Liver (tissue), 9 donors: ENCODE results near the gene DEXI. TPM values are rescaled to one million over a fixed set of nuclear protein-coding genes. Genes with fewer than 3 reads are reported as not detected.

Experiments
- DNase-seq: peaks from one replicate; pipeline ENCODE4 v3.0.0-alpha.2; 2017; ENCODE audit warnings: low spot score
- H3K27ac ChIP-seq, 2 donors: one replicate each; pipeline ENCODE4 v1.7.0; 2013; ENCODE audit warnings: inconsistent platforms in 2 of 2, low read length in 2 of 2, control low read depth in 1 of 2, low read depth in 1 of 2, mild to moderate bottlenecking in 1 of 2
- H3K27me3 ChIP-seq, 4 donors: one replicate each; pipeline versions ENCODE4 v1.6.1 to v1.7.0; 2013; ENCODE audit warnings: low read length in 3 of 4, inconsistent platforms in 1 of 4, mild to moderate bottlenecking in 1 of 4, moderate library complexity in 1 of 4; ENCODE audit not compliant: control insufficient read depth in 4 of 4, insufficient read depth in 4 of 4
- H3K36me3 ChIP-seq, 4 donors: one replicate each; pipeline versions ENCODE4 v1.6.1 to v1.7.0; 2013; ENCODE audit warnings: low read length in 3 of 4, mild to moderate bottlenecking in 3 of 4, low read depth in 1 of 4, moderate library complexity in 1 of 4; ENCODE audit not compliant: control insufficient read depth in 4 of 4, insufficient read depth in 3 of 4
- H3K4me1 ChIP-seq, 4 donors: one replicate each; pipeline versions ENCODE4 v1.6.1 to v1.7.0; 2013; ENCODE audit warnings: low read length in 3 of 4, mild to moderate bottlenecking in 3 of 4, moderate library complexity in 1 of 4; ENCODE audit not compliant: control insufficient read depth in 4 of 4, insufficient read depth in 4 of 4
- H3K4me3 ChIP-seq, 3 donors: one replicate each; pipeline versions ENCODE4 v1.6.1 to v1.7.0; 2013; ENCODE audit warnings: low read length in 3 of 3, control low read depth in 1 of 3, low read depth in 1 of 3, mild to moderate bottlenecking in 1 of 3
- H3K9ac ChIP-seq, 2 donors: one replicate each; pipeline ENCODE4 v1.7.0; 2013; ENCODE audit warnings: low read length in 2 of 2, mild to moderate bottlenecking in 2 of 2, moderate library complexity in 2 of 2, control low read depth in 1 of 2, low read depth in 1 of 2
- H3K9me3 ChIP-seq, 4 donors: one replicate each; pipeline versions ENCODE4 v1.6.1 to v1.7.0; 2013; ENCODE audit warnings: low read length in 3 of 4; ENCODE audit not compliant: control insufficient read depth in 4 of 4
- ATF3 ChIP-seq: IDR thresholded peaks from 2 replicates; pipeline ENCODE4 v1.6.1; 2016; ENCODE audit warnings: antibody characterized with exemption
- CTCF ChIP-seq: fragments of 150-350 bp; IDR thresholded peaks from 2 replicates; pipeline ENCODE4 v1.5.1; 2017; ENCODE audit warnings: improper control_type of control experiment, low read depth, low read length; ENCODE audit not compliant: missing input control
- EGR1 ChIP-seq, 2 donors: IDR thresholded peaks; 2 replicates each; pipeline ENCODE4 v1.6.1; 2016 to 2018; ENCODE audit warnings: antibody characterized with exemption in 2 of 2, low read depth in 2 of 2
- FOXA1 ChIP-seq: IDR thresholded peaks from 2 replicates; pipeline ENCODE4 v1.6.1; 2016; ENCODE audit warnings: antibody characterized with exemption
- FOXA2 ChIP-seq: IDR thresholded peaks from 2 replicates; pipeline ENCODE4 v1.6.1; 2016; ENCODE audit warnings: antibody characterized with exemption
- GABPA ChIP-seq, 2 donors: IDR thresholded peaks in 1 of 2; conservative IDR thresholded peaks in 1 of 2; 2 replicates each; pipeline ENCODE4 v1.6.1; 2016; ENCODE audit warnings: antibody characterized with exemption in 2 of 2, mild to moderate bottlenecking in 1 of 2, moderate library complexity in 1 of 2
- HNF4A ChIP-seq, 2 donors: conservative IDR thresholded peaks; 2 replicates each; pipeline ENCODE4 v1.6.1; 2016; ENCODE audit warnings: antibody characterized with exemption in 2 of 2, mild to moderate bottlenecking in 2 of 2
- HNF4G ChIP-seq: IDR thresholded peaks from 2 replicates; pipeline ENCODE4 v1.6.1; 2016; ENCODE audit warnings: antibody characterized with exemption
- JUND ChIP-seq, 2 donors: IDR thresholded peaks; 2 replicates each; pipeline ENCODE4 v1.6.1; 2016; ENCODE audit warnings: antibody characterized with exemption in 2 of 2
- NR2F2 ChIP-seq: IDR thresholded peaks from 2 replicates; pipeline ENCODE4 v1.6.1; 2016; ENCODE audit warnings: antibody characterized with exemption
- RAD21 ChIP-seq, 2 donors: IDR thresholded peaks; 2 replicates each; pipeline ENCODE4 v1.6.1; 2016; ENCODE audit warnings: antibody characterized with exemption in 2 of 2, mild to moderate bottlenecking in 2 of 2
- RXRA ChIP-seq, 2 donors: IDR thresholded peaks; 2 replicates each; pipeline ENCODE4 v1.6.1; 2017 to 2018; ENCODE audit warnings: antibody characterized with exemption in 2 of 2, mild to moderate bottlenecking in 1 of 2
- SP1 ChIP-seq: IDR thresholded peaks from 2 replicates; pipeline ENCODE4 v1.6.1; 2018; ENCODE audit warnings: antibody characterized with exemption, mild to moderate bottlenecking
- TAF1 ChIP-seq: conservative IDR thresholded peaks from 2 replicates; pipeline ENCODE4 v1.6.1; 2016; ENCODE audit warnings: antibody characterized with exemption, mild to moderate bottlenecking
- YY1 ChIP-seq: IDR thresholded peaks from 2 replicates; pipeline ENCODE4 v1.6.1; 2016; ENCODE audit warnings: antibody characterized with exemption, mild to moderate bottlenecking
- WGBS: extraction: QIAGEN DNeasy Blood & Tissue Kit; methylation state at CpG from one replicate; pipeline ENCODE4 v1.1.7; 2013; 5-methylcytosine and 5-hydroxymethylcytosine counted together
- polyA plus RNA-seq, 2 donors: library from polyadenylated mRNA; stranded (reverse) in 1 of 2; unstranded in 1 of 2; fragments of 200-250 nt in 1 of 2; fragments of >200 nt in 1 of 2; fragmentation: Nextera tagmentation in 1 of 2; extraction: Ambion mirVana in 1 of 2; gene quantifications; one replicate each; pipeline versions ENCODE4 v1.2.1 to v1.2.3, GENCODE V29; 2013 to 2015
- total RNA-seq, 2 donors: library from RNA; depleted of rRNA; stranded (reverse); fragments of >200 nt; gene quantifications; one replicate each; pipeline ENCODE4 v1.2.3, GENCODE V29; 2014
- TF ChIP-seq, protein P1 (sequence below): IDR thresholded peaks from 2 replicates; pipeline ENCODE4 v1.6.1; 2016; ENCODE audit warnings: antibody characterized with exemption
- TF ChIP-seq, protein P2 (sequence below): IDR thresholded peaks from 2 replicates; pipeline ENCODE4 v1.6.1; 2016; ENCODE audit warnings: antibody characterized with exemption, mild to moderate bottlenecking
- TF ChIP-seq, protein P3 (sequence below): IDR thresholded peaks from 2 replicates; pipeline ENCODE4 v1.6.1; 2016; ENCODE audit warnings: antibody characterized with exemption
- donor health status: healthy.
- donor health status: healthy.
- donor health status: healthy.
- donor health status: healthy.
- donor health status: healthy.

Gene DEXI
- total and polyA plus RNA-seq, 4 donors = 13.6 to 69.9 (median 41.8) TPM

DNA sequence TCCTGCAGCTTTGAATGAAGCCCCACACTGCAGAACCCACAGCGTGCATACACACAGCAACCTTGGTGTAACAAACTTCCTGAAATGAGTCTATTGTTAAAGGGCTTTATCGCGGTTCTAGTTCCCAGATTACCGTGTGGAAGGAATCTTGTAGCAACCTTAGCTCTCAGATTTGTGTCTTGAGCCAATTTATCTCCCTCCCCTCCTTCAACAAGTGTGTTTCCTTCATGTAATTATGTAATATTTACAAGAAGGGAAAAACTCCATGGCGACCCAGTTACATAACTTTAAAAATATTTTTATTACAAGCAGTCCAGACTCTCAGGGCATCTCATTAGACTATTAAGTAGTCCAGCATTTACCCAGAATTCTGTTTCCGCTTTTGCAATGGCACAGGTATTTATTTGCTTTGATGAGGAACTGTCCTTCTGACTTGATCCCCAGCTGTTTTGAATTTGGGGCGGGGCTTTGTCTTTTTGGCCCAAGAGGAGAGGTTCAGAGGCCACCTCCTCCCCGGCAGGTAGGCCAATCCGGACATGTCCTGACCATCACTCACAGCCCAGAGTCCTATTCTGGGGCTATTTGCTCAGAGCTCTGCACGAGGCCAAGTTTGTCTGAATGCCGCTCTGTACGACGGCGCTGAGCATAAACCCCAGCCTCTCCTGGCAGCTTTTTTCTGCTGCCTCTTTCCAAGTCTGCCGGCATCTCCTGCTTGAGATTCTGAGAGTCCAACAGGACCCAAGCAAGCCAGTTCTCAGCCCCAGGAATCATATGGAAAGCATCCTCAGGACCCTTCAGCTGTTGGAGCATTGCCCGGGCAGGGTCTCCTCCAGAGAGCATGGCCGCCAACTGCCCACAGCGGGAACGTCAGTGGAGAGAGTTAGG, 37.7 kb upstream of the DEXI start:
- WGBS = 51% methylated on average over 19 of the region's 19 CpGs

More for the DNA sequence above, 37.7 kb upstream of the DEXI start:
- no peak for DNase-seq
- no peaks in the 10 kb centered on the region for H3K9me3 ChIP-seq
- no peak for TF ChIP-seq TAF1
- TF ChIP-seq FOXA2 = peak; percentile 25
- peak; percentile 51 to 83 for TF ChIP-seq GABPA (IDR thresholded peaks at IDR 0.05 in 1 of 2, conservative IDR thresholded peaks at IDR 0.05 in 1 of 2)
- TF ChIP-seq NR2F2 = no peak
- no peak for TF ChIP-seq CTCF
- peak in 1 of 2 donors; percentile 80 for TF ChIP-seq EGR1 (IDR thresholded peaks at IDR 0.05; ENCODE audit: low read depth in 2 of 2)
- TF ChIP-seq JUND (IDR thresholded peaks at IDR 0.05) = peak; percentile 53 to 72
- TF ChIP-seq HNF4G = peak; percentile 56
- peak; percentile 82 for TF ChIP-seq SP1
- peak; percentile 65 to 70 for TF ChIP-seq RXRA (IDR thresholded peaks at IDR 0.05)
- TF ChIP-seq FOXA1 = no peak
- TF ChIP-seq, protein P1, sequence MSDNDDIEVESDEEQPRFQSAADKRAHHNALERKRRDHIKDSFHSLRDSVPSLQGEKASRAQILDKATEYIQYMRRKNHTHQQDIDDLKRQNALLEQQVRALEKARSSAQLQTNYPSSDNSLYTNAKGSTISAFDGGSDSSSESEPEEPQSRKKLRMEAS = peak; percentile 70
- TF ChIP-seq, protein P2, sequence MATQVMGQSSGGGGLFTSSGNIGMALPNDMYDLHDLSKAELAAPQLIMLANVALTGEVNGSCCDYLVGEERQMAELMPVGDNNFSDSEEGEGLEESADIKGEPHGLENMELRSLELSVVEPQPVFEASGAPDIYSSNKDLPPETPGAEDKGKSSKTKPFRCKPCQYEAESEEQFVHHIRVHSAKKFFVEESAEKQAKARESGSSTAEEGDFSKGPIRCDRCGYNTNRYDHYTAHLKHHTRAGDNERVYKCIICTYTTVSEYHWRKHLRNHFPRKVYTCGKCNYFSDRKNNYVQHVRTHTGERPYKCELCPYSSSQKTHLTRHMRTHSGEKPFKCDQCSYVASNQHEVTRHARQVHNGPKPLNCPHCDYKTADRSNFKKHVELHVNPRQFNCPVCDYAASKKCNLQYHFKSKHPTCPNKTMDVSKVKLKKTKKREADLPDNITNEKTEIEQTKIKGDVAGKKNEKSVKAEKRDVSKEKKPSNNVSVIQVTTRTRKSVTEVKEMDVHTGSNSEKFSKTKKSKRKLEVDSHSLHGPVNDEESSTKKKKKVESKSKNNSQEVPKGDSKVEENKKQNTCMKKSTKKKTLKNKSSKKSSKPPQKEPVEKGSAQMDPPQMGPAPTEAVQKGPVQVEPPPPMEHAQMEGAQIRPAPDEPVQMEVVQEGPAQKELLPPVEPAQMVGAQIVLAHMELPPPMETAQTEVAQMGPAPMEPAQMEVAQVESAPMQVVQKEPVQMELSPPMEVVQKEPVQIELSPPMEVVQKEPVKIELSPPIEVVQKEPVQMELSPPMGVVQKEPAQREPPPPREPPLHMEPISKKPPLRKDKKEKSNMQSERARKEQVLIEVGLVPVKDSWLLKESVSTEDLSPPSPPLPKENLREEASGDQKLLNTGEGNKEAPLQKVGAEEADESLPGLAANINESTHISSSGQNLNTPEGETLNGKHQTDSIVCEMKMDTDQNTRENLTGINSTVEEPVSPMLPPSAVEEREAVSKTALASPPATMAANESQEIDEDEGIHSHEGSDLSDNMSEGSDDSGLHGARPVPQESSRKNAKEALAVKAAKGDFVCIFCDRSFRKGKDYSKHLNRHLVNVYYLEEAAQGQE = peak; percentile 44
- TF ChIP-seq RAD21 (IDR thresholded peaks at IDR 0.05) = peak; percentile 43 to 52
- peak; percentile 50 for TF ChIP-seq ATF3
- TF ChIP-seq HNF4A (conservative IDR thresholded peaks at IDR 0.05) = peak; percentile 78 to 84
- TF ChIP-seq, protein P3, sequence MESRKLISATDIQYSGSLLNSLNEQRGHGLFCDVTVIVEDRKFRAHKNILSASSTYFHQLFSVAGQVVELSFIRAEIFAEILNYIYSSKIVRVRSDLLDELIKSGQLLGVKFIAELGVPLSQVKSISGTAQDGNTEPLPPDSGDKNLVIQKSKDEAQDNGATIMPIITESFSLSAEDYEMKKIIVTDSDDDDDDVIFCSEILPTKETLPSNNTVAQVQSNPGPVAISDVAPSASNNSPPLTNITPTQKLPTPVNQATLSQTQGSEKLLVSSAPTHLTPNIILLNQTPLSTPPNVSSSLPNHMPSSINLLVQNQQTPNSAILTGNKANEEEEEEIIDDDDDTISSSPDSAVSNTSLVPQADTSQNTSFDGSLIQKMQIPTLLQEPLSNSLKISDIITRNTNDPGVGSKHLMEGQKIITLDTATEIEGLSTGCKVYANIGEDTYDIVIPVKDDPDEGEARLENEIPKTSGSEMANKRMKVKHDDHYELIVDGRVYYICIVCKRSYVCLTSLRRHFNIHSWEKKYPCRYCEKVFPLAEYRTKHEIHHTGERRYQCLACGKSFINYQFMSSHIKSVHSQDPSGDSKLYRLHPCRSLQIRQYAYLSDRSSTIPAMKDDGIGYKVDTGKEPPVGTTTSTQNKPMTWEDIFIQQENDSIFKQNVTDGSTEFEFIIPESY = no peak
- TF ChIP-seq YY1 = peak; percentile 68
- H3K4me3 ChIP-seq = no peak overlapping the region
- H3K27me3 ChIP-seq = no peaks in the 10 kb centered on the region
- H3K27ac ChIP-seq = peak overlapping the region; percentile 68 to 79
- H3K4me1 ChIP-seq = peaks cover 0 to 11% (median 4%) of the 10 kb centered on the region in 4 donors
- peaks cover 0 to 7% (median 4%) of the 10 kb centered on the region in 4 donors for H3K36me3 ChIP-seq
- peak overlapping the region in 1 of 2 donors; percentile 49 for H3K9ac ChIP-seq
